ENCODE data around the gene RPS24.

Gene RPS24

GRCh38 chr10:78078539-78079330 lies 45.1 kb downstream of the RPS24 start:
- H4K20me1 ChIP-seq (ENCODE audit: low read depth, low read length), result no peaks in the 10 kb centered on the region

GRCh38 chr10:78079411-78079810 lies 45.7 kb downstream of the RPS24 start:
- no peak overlapping the region for H3K27ac ChIP-seq (ENCODE audit: low read depth, low read length)
- no peaks in the 10 kb centered on the region for H3K79me2 ChIP-seq (ENCODE audit: insufficient read depth, low read length)
- H3K27me3 ChIP-seq (ENCODE audit: low read length), result no peaks in the 10 kb centered on the region
- no peaks in the 10 kb centered on the region for H3K9me2 ChIP-seq (replicated peaks; ENCODE audit: insufficient read depth, low read length)
- no peaks in the 10 kb centered on the region for H3K36me3 ChIP-seq (ENCODE audit: low read length)
- no peaks in the 10 kb centered on the region for H3F3A ChIP-seq (ENCODE audit: insufficient read depth)
- no peak overlapping the region for H2AFZ ChIP-seq (ENCODE audit: low read depth, low read length, severe bottlenecking)
- H3K4me2 ChIP-seq (ENCODE audit: low read depth, low read length, poor library complexity, severe bottlenecking), result no peak overlapping the region
- no peak overlapping the region for H3K9ac ChIP-seq (ENCODE audit: low read length)
- no peaks in the 10 kb centered on the region for H3K9me3 ChIP-seq (ENCODE audit: insufficient read depth, low read length)
- TF ChIP-seq CTCF (IDR thresholded peaks at IDR 0.05; ENCODE audit: insufficient read depth, low read length, poor library complexity, severe bottlenecking), result no peak
- TF ChIP-seq EZH2phosphoT487 (conservative IDR thresholded peaks at IDR 0.05; ENCODE audit: low read length), result no peak
- no peaks in the 10 kb centered on the region for H4K20me1 ChIP-seq (ENCODE audit: low read depth, low read length)
- no peak overlapping the region for H3K4me3 ChIP-seq (ENCODE audit: insufficient read depth, low read length, poor library complexity, severe bottlenecking)

More at GRCh38 chr10:78078539-78079330, 45.1 kb downstream of the RPS24 start:
- H3K4me3 ChIP-seq (ENCODE audit: insufficient read depth, low read length, poor library complexity, severe bottlenecking), result no peak overlapping the region
- no peak for TF ChIP-seq EZH2phosphoT487 (conservative IDR thresholded peaks at IDR 0.05; ENCODE audit: low read length)
- no peak for TF ChIP-seq CTCF (IDR thresholded peaks at IDR 0.05; ENCODE audit: insufficient read depth, low read length, poor library complexity, severe bottlenecking)
- H3F3A ChIP-seq (ENCODE audit: insufficient read depth), result no peaks in the 10 kb centered on the region
- H3K9me3 ChIP-seq (ENCODE audit: insufficient read depth, low read length), result no peaks in the 10 kb centered on the region
- no peak overlapping the region for H2AFZ ChIP-seq (ENCODE audit: low read depth, low read length, severe bottlenecking)
- H3K9ac ChIP-seq (ENCODE audit: low read length), result no peak overlapping the region
- H3K9me2 ChIP-seq (replicated peaks; ENCODE audit: insufficient read depth, low read length), result no peaks in the 10 kb centered on the region
- H3K27me3 ChIP-seq (ENCODE audit: low read length), result no peaks in the 10 kb centered on the region
- H3K36me3 ChIP-seq (ENCODE audit: low read length), result no peaks in the 10 kb centered on the region
- no peaks in the 10 kb centered on the region for H3K79me2 ChIP-seq (ENCODE audit: insufficient read depth, low read length)
- H3K4me2 ChIP-seq (ENCODE audit: low read depth, low read length, poor library complexity, severe bottlenecking), result no peak overlapping the region
- no peak overlapping the region for H3K27ac ChIP-seq (ENCODE audit: low read depth, low read length)

- no peak overlapping the region for H3K4me3 ChIP-seq (ENCODE audit: insufficient read depth, low read length, poor library complexity, severe bottlenecking)
- H3F3A ChIP-seq (ENCODE audit: insufficient read depth), result no peaks in the 10 kb centered on the region
- no peaks in the 10 kb centered on the region for H3K36me3 ChIP-seq (ENCODE audit: low read length)
- H2AFZ ChIP-seq (ENCODE audit: low read depth, low read length, severe bottlenecking), result no peak overlapping the region
- H3K9ac ChIP-seq (ENCODE audit: low read length), result no peak overlapping the region
- no peaks in the 10 kb centered on the region for H3K9me3 ChIP-seq (ENCODE audit: insufficient read depth, low read length)
- H3K4me2 ChIP-seq (ENCODE audit: low read depth, low read length, poor library complexity, severe bottlenecking), result no peak overlapping the region
- H3K9me2 ChIP-seq (replicated peaks; ENCODE audit: insufficient read depth, low read length), result no peaks in the 10 kb centered on the region
- no peaks in the 10 kb centered on the region for H4K20me1 ChIP-seq (ENCODE audit: low read depth, low read length)
- TF ChIP-seq EZH2phosphoT487 (conservative IDR thresholded peaks at IDR 0.05; ENCODE audit: low read length) (no peak), CTCF (IDR thresholded peaks at IDR 0.05; ENCODE audit: insufficient read depth, low read length, poor library complexity, severe bottlenecking) (no peak)
- no peak overlapping the region for H3K27ac ChIP-seq (ENCODE audit: low read depth, low read length)
- H3K27me3 ChIP-seq (ENCODE audit: low read length), result no peaks in the 10 kb centered on the region
- no peaks in the 10 kb centered on the region for H3K79me2 ChIP-seq (ENCODE audit: insufficient read depth, low read length)
Measured at GRCh38 chr10:78081292-78081691, 47.6 kb downstream of the RPS24 start.
